Panc1 (cell line): ENCODE data around the gene ZRANB1. TPM values are rescaled to one million over a fixed set of nuclear protein-coding genes. Genes with fewer than 3 reads are reported as not detected.

ENCODE experiments used
- ATAC-seq: fragments of 200-7000 bp; cut with Tn5 transposase; 2 replicates; pipeline ENCODE4 v1.9.1; 2020; ENCODE audit warnings: mild to moderate bottlenecking, moderate library complexity
- BruUV-seq: library from RNA; stranded (reverse); fragments of 400-500 nt; replicated peaks from 2 replicates; lab custom pipeline; 2021; lab: Mats Ljungman, UMichigan
- CTCF ChIA-PET: fragments of 300-600 bp; sonication (Branson Sonifier 250); formaldehyde crosslinking; loops from one replicate; lab custom pipeline; 2022; ENCODE audit warnings: antibody characterized with exemption; lab: Charles Lee
- POLR2A ChIA-PET: fragments of 300-600 bp; sonication (Branson Sonifier 250); formaldehyde crosslinking; loops from one replicate; lab custom pipeline; 2022; ENCODE audit warnings: antibody characterized with exemption; lab: Charles Lee
- DNase-seq: peaks from one replicate; pipeline ENCODE4 v3.0.0-alpha.2; 2010; ENCODE audit warnings: low read depth, low spot score
- H3K27ac ChIP-seq: 2 replicates; pipeline ENCODE4 v1.5.1; 2011; ENCODE audit warnings: mild to moderate bottlenecking, low read length, inconsistent platforms
- H3K27me3 ChIP-seq: fragments of 200-500 bp; sonication (Bioruptor generic); 2 replicates; pipeline ENCODE4 v1.6.0; 2014; ENCODE audit warnings: low read length, inconsistent platforms; ENCODE audit not compliant: control insufficient read depth, insufficient read depth
- H3K36me3 ChIP-seq: fragments of 200-500 bp; sonication (Bioruptor generic); 2 replicates; pipeline ENCODE4 v1.5.1; 2014; ENCODE audit warnings: inconsistent platforms, mild to moderate bottlenecking, low read length, moderate library complexity; ENCODE audit not compliant: control insufficient read depth, insufficient read depth
- H3K4me1 ChIP-seq: 2 replicates; pipeline ENCODE4 v1.5.1; 2011; ENCODE audit warnings: inconsistent platforms, mild to moderate bottlenecking, low read length, moderate library complexity; ENCODE audit not compliant: control insufficient read depth, insufficient read depth
- H3K4me3 ChIP-seq, 2 experiments: 2 replicates each; pipeline ENCODE4 v1.5.1; 2011 to 2012; ENCODE audit warnings: low read depth in 2 of 2, low read length in 2 of 2, mild to moderate bottlenecking in 2 of 2, inconsistent platforms in 1 of 2, moderate library complexity in 1 of 2
- H3K9me3 ChIP-seq: fragments of 200-500 bp; sonication (Bioruptor generic); 2 replicates; pipeline ENCODE4 v1.5.1; 2014; ENCODE audit warnings: low read depth, mild to moderate bottlenecking, inconsistent platforms, low read length, moderate library complexity; ENCODE audit not compliant: control insufficient read depth, insufficient read depth
- CTCF ChIP-seq: fragments of 450-650 bp; IDR thresholded peaks from 2 replicates; pipeline ENCODE4 v1.5.1; 2017; ENCODE audit warnings: mild to moderate bottlenecking
- POLR2AphosphoS5 ChIP-seq: IDR thresholded peaks from 2 replicates; pipeline ENCODE4 v1.6.1; 2012; ENCODE audit warnings: mild to moderate bottlenecking, low read depth, low read length, moderate library complexity
- SIN3A ChIP-seq: IDR thresholded peaks from 2 replicates; pipeline ENCODE4 v1.6.1; 2012; ENCODE audit warnings: low read depth, mild to moderate bottlenecking, low read length, moderate library complexity, borderline replicate concordance; ENCODE audit not compliant: insufficient read depth
- TCF7L2 ChIP-seq: IDR thresholded peaks from 2 replicates; pipeline ENCODE4 v1.6.1; 2011; ENCODE audit warnings: mild to moderate bottlenecking, low read depth, low read length, inconsistent platforms
- in situ Hi-C: cut with HindIII; loops from 2 replicates; pipeline ENCODE4 v1.10.0; 2016; ENCODE audit warnings: low sequenced_read_pairs, low pct_unique_long_range_greater_than_20kb
- intact Hi-C: fragments of 100-400 bp; cut with micrococcal nuclease; formaldehyde crosslinking; loops from one replicate; pipeline ENCODE4 v1.10.0; 2022; ENCODE audit not compliant: unreplicated experiment
- total RNA-seq: library from RNA; stranded (reverse); gene quantifications from one replicate; pipeline ENCODE4 v1.2.1, GENCODE V29; 2021; ENCODE audit not compliant: unreplicated experiment
- TF ChIP-seq, protein P1 (sequence below), 2 experiments: IDR thresholded peaks; 2 replicates each; pipeline ENCODE4 v1.6.1; 2011 to 2012; ENCODE audit warnings: low read depth in 2 of 2, control low read depth in 1 of 2, low read length in 1 of 2, mild to moderate bottlenecking in 1 of 2, moderate library complexity in 1 of 2; ENCODE audit not compliant: insufficient read depth in 1 of 2

ZRANB1 gene
- total RNA-seq, 1 experiment from 2014 or later = 23.2 TPM

- TF ChIP-seq TCF7L2 (no peak), CTCF (no peak), SIN3A (no peak), POLR2AphosphoS5 (no peak)
- TF ChIP-seq, protein P1, sequence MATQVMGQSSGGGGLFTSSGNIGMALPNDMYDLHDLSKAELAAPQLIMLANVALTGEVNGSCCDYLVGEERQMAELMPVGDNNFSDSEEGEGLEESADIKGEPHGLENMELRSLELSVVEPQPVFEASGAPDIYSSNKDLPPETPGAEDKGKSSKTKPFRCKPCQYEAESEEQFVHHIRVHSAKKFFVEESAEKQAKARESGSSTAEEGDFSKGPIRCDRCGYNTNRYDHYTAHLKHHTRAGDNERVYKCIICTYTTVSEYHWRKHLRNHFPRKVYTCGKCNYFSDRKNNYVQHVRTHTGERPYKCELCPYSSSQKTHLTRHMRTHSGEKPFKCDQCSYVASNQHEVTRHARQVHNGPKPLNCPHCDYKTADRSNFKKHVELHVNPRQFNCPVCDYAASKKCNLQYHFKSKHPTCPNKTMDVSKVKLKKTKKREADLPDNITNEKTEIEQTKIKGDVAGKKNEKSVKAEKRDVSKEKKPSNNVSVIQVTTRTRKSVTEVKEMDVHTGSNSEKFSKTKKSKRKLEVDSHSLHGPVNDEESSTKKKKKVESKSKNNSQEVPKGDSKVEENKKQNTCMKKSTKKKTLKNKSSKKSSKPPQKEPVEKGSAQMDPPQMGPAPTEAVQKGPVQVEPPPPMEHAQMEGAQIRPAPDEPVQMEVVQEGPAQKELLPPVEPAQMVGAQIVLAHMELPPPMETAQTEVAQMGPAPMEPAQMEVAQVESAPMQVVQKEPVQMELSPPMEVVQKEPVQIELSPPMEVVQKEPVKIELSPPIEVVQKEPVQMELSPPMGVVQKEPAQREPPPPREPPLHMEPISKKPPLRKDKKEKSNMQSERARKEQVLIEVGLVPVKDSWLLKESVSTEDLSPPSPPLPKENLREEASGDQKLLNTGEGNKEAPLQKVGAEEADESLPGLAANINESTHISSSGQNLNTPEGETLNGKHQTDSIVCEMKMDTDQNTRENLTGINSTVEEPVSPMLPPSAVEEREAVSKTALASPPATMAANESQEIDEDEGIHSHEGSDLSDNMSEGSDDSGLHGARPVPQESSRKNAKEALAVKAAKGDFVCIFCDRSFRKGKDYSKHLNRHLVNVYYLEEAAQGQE (IDR thresholded peaks at IDR 0.05; ENCODE audit: insufficient read depth in 1 of 2, low read depth in 2 of 2, low read length in 1 of 2) = no peak
- no peak for ATAC-seq
- no peaks in the 10 kb centered on the region; the same call in 1 of the 2 replicates for H3K36me3 ChIP-seq
- H3K4me1 ChIP-seq = no peaks in the 10 kb centered on the region
- no peak overlapping the region for H3K4me3 ChIP-seq
- no peaks in the 10 kb centered on the region for H3K27me3 ChIP-seq
- no peaks in the 10 kb centered on the region for H3K9me3 ChIP-seq
- no peak overlapping the region for H3K27ac ChIP-seq
- intact Hi-C loops (no loop called here), in situ Hi-C loops (no loop called here)
- CTCF ChIA-PET = no interaction called here
- BruUV-seq = no TSS peak
- POLR2A ChIA-PET = no interaction called here
- no peak for DNase-seq
Measured at GRCh38 chr10:125015356-125015944, 73.5 kb downstream of the ZRANB1 start.

GRCh38 chr10:125016123-125016522 is 74.2 kb downstream of the ZRANB1 start:
- BruUV-seq = no TSS peak
- DNase-seq = no peak
- ATAC-seq = no peak
- H3K9me3 ChIP-seq = no peaks in the 10 kb centered on the region
- in situ Hi-C loops = no loop called here
- no peaks in the 10 kb centered on the region; the same call in 1 of the 2 replicates for H3K36me3 ChIP-seq
- H3K27ac ChIP-seq = no peak overlapping the region
- CTCF ChIA-PET = no interaction called here
- TF ChIP-seq TCF7L2 (no peak), POLR2AphosphoS5 (no peak), SIN3A (no peak), CTCF (no peak)
- TF ChIP-seq, protein P1 (IDR thresholded peaks at IDR 0.05; ENCODE audit: insufficient read depth in 1 of 2, low read depth in 2 of 2, low read length in 1 of 2) = no peak
- intact Hi-C loops = no loop called here
- POLR2A ChIA-PET = no interaction called here
- no peaks in the 10 kb centered on the region for H3K27me3 ChIP-seq
- H3K4me1 ChIP-seq = no peaks in the 10 kb centered on the region
- no peak overlapping the region for H3K4me3 ChIP-seq
